MM.1S (cell line): ENCODE measurements around the gene DNMT3A.
A peak's percentile ranks its signal among the peaks of the same experiment; 100 is the strongest.

Experiments
- DNase-seq: peaks from one replicate; pipeline ENCODE4 v3.0.0-alpha.2; 2015
- H2AFZ ChIP-seq: fragments of 300-600 bp; sonication (generic); 2 replicates; pipeline ENCODE4 v1.6.0; 2016; ENCODE audit warnings: antibody characterized with exemption, low read length
- H3F3A ChIP-seq: fragments of 300-600 bp; sonication (generic); 2 replicates; pipeline ENCODE4 v1.6.1; 2016; ENCODE audit warnings: mild to moderate bottlenecking, antibody characterized with exemption, low read length, moderate library complexity, mixed read lengths; ENCODE audit not compliant: insufficient read depth
- H3K27ac ChIP-seq: fragments of 300-600 bp; sonication (generic); 2 replicates; pipeline ENCODE4 v1.5.1; 2016; ENCODE audit warnings: mild to moderate bottlenecking, low read length
- H3K27me3 ChIP-seq: fragments of 300-600 bp; sonication (generic); replicated peaks from 2 replicates; pipeline ENCODE4 v1.6.0; 2016; ENCODE audit warnings: low read length; ENCODE audit not compliant: insufficient read depth
- H3K36me3 ChIP-seq: fragments of 300-600 bp; sonication (generic); replicated peaks from 2 replicates; pipeline ENCODE4 v1.6.1; 2016; ENCODE audit warnings: mild to moderate bottlenecking, low read length, mixed read lengths; ENCODE audit not compliant: insufficient read depth
- H3K4me1 ChIP-seq: fragments of 300-600 bp; sonication (generic); 2 replicates; pipeline ENCODE4 v1.6.1; 2016; ENCODE audit warnings: low read length, mixed read lengths
- H3K4me2 ChIP-seq: fragments of 300-600 bp; sonication (generic); 2 replicates; pipeline ENCODE4 v1.6.0; 2016; ENCODE audit warnings: low read depth, low read length
- H3K4me3 ChIP-seq: fragments of 300-600 bp; sonication (generic); 2 replicates; pipeline ENCODE4 v1.5.1; 2016; ENCODE audit warnings: low read length, mixed read lengths
- H3K79me2 ChIP-seq: fragments of 300-600 bp; sonication (generic); 2 replicates; pipeline ENCODE4 v1.6.1; 2016; ENCODE audit warnings: mixed run types, low read length, mixed read lengths
- H3K9ac ChIP-seq: fragments of 300-600 bp; sonication (generic); 2 replicates; pipeline ENCODE4 v1.6.1; 2016; ENCODE audit warnings: low read length, mixed read lengths
- H3K9me2 ChIP-seq: fragments of 300-600 bp; sonication (generic); replicated peaks from 2 replicates; pipeline ENCODE4 v1.6.1; 2016; ENCODE audit warnings: mild to moderate bottlenecking, low read length, mixed read lengths; ENCODE audit not compliant: insufficient read depth
- H3K9me3 ChIP-seq: fragments of 300-600 bp; sonication (generic); replicated peaks from 2 replicates; pipeline ENCODE4 v1.6.1; 2016; ENCODE audit warnings: mild to moderate bottlenecking, low read length, mixed read lengths; ENCODE audit not compliant: insufficient read depth
- H4K20me1 ChIP-seq: fragments of 300-600 bp; sonication (generic); 2 replicates; pipeline ENCODE4 v1.6.1; 2016; ENCODE audit warnings: mild to moderate bottlenecking, low read length, moderate library complexity, mixed read lengths; ENCODE audit not compliant: insufficient read depth
- CTCF ChIP-seq: fragments of 300-600 bp; sonication (generic); IDR thresholded peaks from 2 replicates; pipeline ENCODE4 v1.5.1; 2016; ENCODE audit warnings: antibody characterized with exemption, low read length, mixed read lengths
- EZH2 ChIP-seq: fragments of 300-600 bp; sonication (generic); optimal IDR thresholded peaks from 2 replicates; pipeline ENCODE3; 2017; ENCODE audit warnings: low read depth, mild to moderate bottlenecking, antibody characterized with exemption, low read length, mixed read lengths
- EZH2phosphoT487 ChIP-seq: fragments of 300-600 bp; sonication (generic); IDR thresholded peaks from 2 replicates; pipeline ENCODE4 v1.6.1; 2018; ENCODE audit warnings: antibody characterized with exemption, low read length

The DNMT3A gene

DNA sequence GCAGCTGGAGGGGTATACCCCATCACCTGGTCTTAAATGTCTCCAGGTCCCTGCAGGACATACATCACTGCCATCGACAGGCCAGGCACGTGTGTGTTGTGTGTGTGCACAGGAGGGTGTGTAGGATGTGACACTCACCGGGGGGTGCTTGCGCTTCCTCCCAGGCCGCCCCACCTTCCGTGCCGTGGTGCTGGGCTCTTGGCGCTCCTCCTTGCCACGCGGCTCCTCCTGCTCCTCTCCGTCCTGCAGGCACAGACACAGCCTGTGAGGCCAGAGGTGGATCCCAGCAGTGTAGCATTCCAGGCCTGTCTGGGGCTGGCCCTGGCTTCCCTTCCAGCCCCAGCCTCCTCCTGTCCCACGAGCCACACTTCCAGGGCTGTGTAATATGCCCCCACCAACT lies 41.7 kb downstream of the DNMT3A start:
- DNase-seq = no peak
- Histone ChIP-seq H3K4me1 (peaks cover 30% of the 10 kb centered on the region), H3K9me3 (no peaks in the 10 kb centered on the region), H3K27ac (no peak overlapping the region), H3F3A (peaks cover 21% of the 10 kb centered on the region), H3K79me2 (no peaks in the 10 kb centered on the region), H3K27me3 (no peaks in the 10 kb centered on the region), H2AFZ (no peak overlapping the region), H3K36me3 (no peaks in the 10 kb centered on the region), H4K20me1 (no peaks in the 10 kb centered on the region), H3K9me2 (no peaks in the 10 kb centered on the region), H3K9ac (no peak overlapping the region), H3K4me2 (no peak overlapping the region), H3K4me3 (no peak overlapping the region)
- TF ChIP-seq EZH2 = no peak
- TF ChIP-seq CTCF = no peak
- TF ChIP-seq EZH2phosphoT487 = no peak

DNA sequence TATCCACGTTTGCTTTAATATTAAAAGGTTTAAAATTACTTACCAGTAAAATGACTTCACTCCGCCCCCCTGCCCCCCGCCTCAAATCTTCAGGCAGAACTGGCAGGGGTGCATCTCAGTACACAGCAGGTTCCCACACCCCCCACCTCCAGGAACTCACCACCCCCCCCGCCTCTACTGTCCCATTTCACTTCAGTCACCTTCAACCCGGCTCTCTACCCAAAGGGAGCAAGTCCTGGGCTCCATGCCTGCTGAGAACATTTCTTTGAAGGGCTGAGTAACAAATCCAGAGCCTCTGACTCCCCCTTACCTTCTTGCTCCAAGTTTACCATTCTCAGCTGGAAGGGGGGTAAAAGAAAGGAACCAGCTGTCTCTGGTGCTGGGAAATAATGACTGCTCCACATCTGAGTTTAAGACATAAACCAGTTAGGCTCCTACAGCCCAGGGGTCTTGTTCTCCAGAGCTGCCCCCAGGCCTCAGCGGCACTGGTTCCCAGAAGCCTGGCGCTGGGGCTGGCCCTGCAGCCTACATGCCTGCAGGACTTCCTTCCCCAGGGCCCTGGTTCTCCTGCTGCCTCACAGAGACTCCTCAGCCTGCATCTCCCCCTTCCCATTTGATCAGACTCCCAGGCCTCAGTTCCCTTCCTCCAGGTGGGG lies 42.8 kb downstream of the DNMT3A start:
- H3K4me2 ChIP-seq = no peak overlapping the region
- no peaks in the 10 kb centered on the region for H4K20me1 ChIP-seq
- no peaks in the 10 kb centered on the region for H3K9me3 ChIP-seq
- peaks cover 41% of the 10 kb centered on the region for H3K4me1 ChIP-seq
- no peaks in the 10 kb centered on the region for H3K9me2 ChIP-seq
- no peak overlapping the region for H2AFZ ChIP-seq
- H3F3A ChIP-seq = peaks cover 21% of the 10 kb centered on the region
- H3K9ac ChIP-seq = no peak overlapping the region
- no peak overlapping the region for H3K27ac ChIP-seq
- H3K4me3 ChIP-seq = no peak overlapping the region
- TF ChIP-seq EZH2phosphoT487 (no peak), CTCF (no peak)
- no peak for DNase-seq
- no peaks in the 10 kb centered on the region for H3K79me2 ChIP-seq
- H3K27me3 ChIP-seq = no peaks in the 10 kb centered on the region
- H3K36me3 ChIP-seq = no peaks in the 10 kb centered on the region

DNA sequence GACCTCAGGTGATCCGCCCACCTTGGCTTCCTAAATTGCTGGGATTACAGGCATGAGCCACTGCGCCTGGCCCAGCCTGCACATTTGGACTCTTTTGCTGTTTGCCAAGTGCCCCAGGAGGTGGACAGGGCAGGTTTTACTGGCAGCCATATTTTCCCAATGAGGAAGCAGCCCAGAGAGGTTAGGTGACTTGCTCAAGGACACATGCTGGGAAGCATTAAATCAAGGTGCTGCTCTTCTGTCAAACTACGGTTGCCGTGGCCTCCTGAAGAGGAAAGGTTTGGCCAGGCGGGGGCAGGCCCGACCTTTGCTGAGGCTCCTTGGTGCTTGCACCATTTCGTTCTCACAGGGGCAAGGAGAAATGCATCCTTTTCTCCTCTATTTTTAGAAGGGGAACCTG lies 44.0 kb downstream of the DNMT3A start:
- no peaks in the 10 kb centered on the region for H3K36me3 ChIP-seq
- H3K27me3 ChIP-seq = no peaks in the 10 kb centered on the region
- no peaks in the 10 kb centered on the region for H4K20me1 ChIP-seq
- no peaks in the 10 kb centered on the region for H3K9me2 ChIP-seq
- H2AFZ ChIP-seq = no peak overlapping the region
- H3K4me1 ChIP-seq = peaks cover 40% of the 10 kb centered on the region
- H3K27ac ChIP-seq = no peak overlapping the region
- peaks cover 21% of the 10 kb centered on the region for H3F3A ChIP-seq
- no peaks in the 10 kb centered on the region for H3K9me3 ChIP-seq
- H3K4me2 ChIP-seq = no peak overlapping the region
- peak; percentile 12; the same call in 1 of the 2 replicates for TF ChIP-seq CTCF
- no peak for TF ChIP-seq EZH2
- TF ChIP-seq EZH2phosphoT487 = no peak
- no peak for DNase-seq
- no peak overlapping the region for H3K4me3 ChIP-seq
- no peak overlapping the region for H3K9ac ChIP-seq
- H3K79me2 ChIP-seq = no peaks in the 10 kb centered on the region
